Measurements from ENCODE around the gene ZNF516. TPM values are rescaled to one million over a fixed set of nuclear protein-coding genes. Genes with fewer than 3 reads are reported as not detected.

Gene ZNF516
- total RNA-seq, 5 donors from 2014 or later (not counting 1 experiment from before 2014, with no cell fraction given) = 22.0 to 31.8 (median 25.7) TPM

DNA sequence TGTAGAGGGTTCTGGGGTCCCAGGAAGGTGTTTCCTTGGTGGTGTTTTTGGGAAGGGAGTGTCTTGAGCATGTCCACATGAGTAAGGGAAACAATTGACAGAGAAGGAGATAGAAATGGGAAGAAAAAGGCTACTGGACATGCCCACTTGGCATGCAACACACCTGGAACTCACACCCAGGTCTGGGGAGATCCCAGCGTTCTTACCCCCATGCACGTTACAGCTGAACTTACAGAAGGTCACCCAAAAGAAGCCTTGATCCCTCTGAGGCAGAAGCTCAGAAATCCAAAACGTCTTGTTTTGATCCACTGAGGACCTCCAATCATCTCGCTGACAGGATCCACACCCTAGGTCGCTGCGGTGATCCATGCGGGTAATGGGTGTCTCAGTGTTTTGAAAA is 142.0 kb downstream of the ZNF516 start:
- Histone ChIP-seq H3K36me3 (ENCODE audit: control insufficient read depth in 2 of 2, extremely low read depth in 1 of 2, insufficient read depth in 1 of 2, low read length in 1 of 2) (no peaks in the 10 kb centered on the region), H3K27me3 (replicated peaks in 1 of 2; ENCODE audit: control insufficient read depth in 2 of 2, extremely low read depth in 1 of 2, insufficient read depth in 2 of 2, low read length in 1 of 2) (peaks cover 0 to 14% of the 10 kb centered on the region in 2 experiments), H3K27ac (ENCODE audit: low read length) (no peak overlapping the region), H3K9me3 (peaks cover 3% of the 10 kb centered on the region), H3K4me1 (ENCODE audit: control insufficient read depth in 1 of 2, extremely low read depth in 1 of 2, insufficient read depth in 2 of 2, low read length in 2 of 2) (peaks cover 0 to 11% of the 10 kb centered on the region in 2 experiments), H3K4me3 (ENCODE audit: control insufficient read depth in 1 of 2, extremely low read depth in 1 of 2, low read length in 1 of 2) (no peak overlapping the region)
- peaks cover 5% of the 10 kb centered on the region for H3K36me3 Mint-ChIP-seq
- H3K9me3 Mint-ChIP-seq = no peaks in the 10 kb centered on the region
- WGBS (ENCODE audit: insufficient coverage) = 90% methylated on average over 4 of the region's 7 CpGs
- ChIA-PET CTCF (no interaction called here), POLR2A (no interaction called here)
- ATAC-seq (replicated peaks in 1 of 4) = no peak
- no peak overlapping the region for H3K27ac Mint-ChIP-seq
- H3K4me3 Mint-ChIP-seq = no peak overlapping the region
- H3K4me1 Mint-ChIP-seq = peaks cover 4 to 9% (median 8%) of the 10 kb centered on the region in 3 donors
- DNase-seq = no peak
- H3K27me3 Mint-ChIP-seq = peaks cover 2 to 8% of the 10 kb centered on the region in 2 donors

- Histone ChIP-seq H3K4me3 (ENCODE audit: control insufficient read depth in 1 of 2, extremely low read depth in 1 of 2, low read length in 1 of 2) (no peak overlapping the region), H3K9me3 (peaks cover 3% of the 10 kb centered on the region), H3K27ac (ENCODE audit: low read length) (no peak overlapping the region), H3K4me1 (ENCODE audit: control insufficient read depth in 1 of 2, extremely low read depth in 1 of 2, insufficient read depth in 2 of 2, low read length in 2 of 2) (peaks cover 0 to 11% of the 10 kb centered on the region in 2 experiments), H3K36me3 (ENCODE audit: control insufficient read depth in 2 of 2, extremely low read depth in 1 of 2, insufficient read depth in 1 of 2, low read length in 1 of 2) (no peaks in the 10 kb centered on the region), H3K27me3 (replicated peaks in 1 of 2; ENCODE audit: control insufficient read depth in 2 of 2, extremely low read depth in 1 of 2, insufficient read depth in 2 of 2, low read length in 1 of 2) (peaks cover 0 to 23% of the 10 kb centered on the region in 2 experiments)
- ATAC-seq (replicated peaks in 1 of 4) (no peak), DNase-seq (no peak)
- H3K4me1 Mint-ChIP-seq = peaks cover 4 to 9% (median 8%) of the 10 kb centered on the region in 3 donors
- no peaks in the 10 kb centered on the region for H3K9me3 Mint-ChIP-seq
- H3K27me3 Mint-ChIP-seq = peaks cover 2 to 8% of the 10 kb centered on the region in 2 donors
- POLR2A ChIA-PET = no interaction called here
- H3K36me3 Mint-ChIP-seq = peaks cover 5% of the 10 kb centered on the region
- CTCF ChIA-PET = no interaction called here
- no peak overlapping the region for H3K27ac Mint-ChIP-seq
- 83% methylated on average over 24 of the region's 24 CpGs for WGBS (ENCODE audit: insufficient coverage)
- H3K4me3 Mint-ChIP-seq = no peak overlapping the region
Observed at GRCh38 chr18:76351961-76352581, 143.0 kb downstream of the ZNF516 start.

DNA sequence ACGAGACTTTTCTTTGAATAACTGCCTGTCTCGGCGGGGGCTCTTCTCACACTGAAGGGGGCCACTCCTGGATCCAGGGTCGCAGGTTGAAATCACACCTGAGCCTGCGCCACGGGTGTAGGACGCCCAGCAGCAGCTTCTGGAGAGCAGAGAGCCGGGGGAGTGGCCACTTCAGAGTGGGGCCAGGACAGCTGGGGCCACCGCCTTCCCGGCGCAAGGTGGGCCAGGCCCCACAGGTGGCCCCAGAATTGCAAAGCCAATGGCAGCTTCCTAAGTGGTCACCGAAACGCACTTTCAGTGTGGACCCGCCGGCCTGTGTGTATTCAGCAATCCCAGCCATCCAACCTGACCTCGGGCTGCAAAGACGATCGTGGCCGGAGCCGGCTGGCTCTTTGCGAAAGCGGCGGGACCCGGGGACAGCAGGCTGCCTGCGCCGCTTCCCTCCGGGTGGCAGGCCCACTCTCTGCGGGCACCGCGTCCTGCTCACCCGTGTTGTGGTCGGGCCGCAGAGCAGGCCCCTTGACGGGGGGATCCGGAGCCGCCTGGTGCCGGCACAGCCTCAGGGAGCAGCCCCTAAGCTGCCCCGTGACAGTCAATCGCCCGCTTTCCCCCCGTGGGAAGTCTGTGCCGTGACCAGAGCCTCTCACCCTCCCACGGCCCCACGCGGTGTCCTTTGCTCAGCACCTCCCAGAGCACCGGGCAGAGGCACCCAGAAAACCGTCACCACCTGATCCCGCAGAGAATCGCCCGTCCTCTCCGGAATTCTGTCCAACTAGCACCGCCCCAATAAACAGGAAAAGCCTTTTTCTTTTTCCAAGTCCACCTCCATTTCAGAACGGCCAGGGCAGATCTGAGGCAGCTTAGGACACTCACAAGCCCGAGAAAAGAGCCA is 144.7 kb downstream of the ZNF516 start:
- ChIA-PET POLR2A (no interaction called here), CTCF (interaction anchor here in 1 of 2 donors (1.0 kb wide), 1 partner anchor 13 kb away, joined by 3 read pairs; no protein-coding TSS in a partner anchor)
- H3K27ac ChIP-seq (ENCODE audit: low read length) = no peak overlapping the region
- DNase-seq (no peak), ATAC-seq (replicated peaks in 1 of 4) (no peak)
- H3K9me3 Mint-ChIP-seq = no peaks in the 10 kb centered on the region
- H3K9me3 ChIP-seq = peaks cover 3% of the 10 kb centered on the region
- H3K4me3 Mint-ChIP-seq = no peak overlapping the region
- 88% methylated on average over 54 of the region's 54 CpGs for WGBS (ENCODE audit: insufficient coverage)
- H3K36me3 ChIP-seq (ENCODE audit: control insufficient read depth in 2 of 2, extremely low read depth in 1 of 2, insufficient read depth in 1 of 2, low read length in 1 of 2) = no peaks in the 10 kb centered on the region
- H3K27ac Mint-ChIP-seq = no peak overlapping the region
- H3K27me3 ChIP-seq (replicated peaks in 1 of 2; ENCODE audit: control insufficient read depth in 2 of 2, extremely low read depth in 1 of 2, insufficient read depth in 2 of 2, low read length in 1 of 2) = peaks cover 0 to 27% of the 10 kb centered on the region in 2 experiments
- peaks cover 0 to 11% of the 10 kb centered on the region in 2 experiments for H3K4me1 ChIP-seq (ENCODE audit: control insufficient read depth in 1 of 2, extremely low read depth in 1 of 2, insufficient read depth in 2 of 2, low read length in 2 of 2)
- H3K27me3 Mint-ChIP-seq = peaks cover 2 to 8% of the 10 kb centered on the region in 2 donors
- peaks cover 3% of the 10 kb centered on the region for H3K36me3 Mint-ChIP-seq
- H3K4me3 ChIP-seq (ENCODE audit: control insufficient read depth in 1 of 2, extremely low read depth in 1 of 2, low read length in 1 of 2) = no peak overlapping the region
- peaks cover 4 to 9% (median 8%) of the 10 kb centered on the region in 3 donors for H3K4me1 Mint-ChIP-seq

GRCh38 chr18:76349067-76349715 is 145.9 kb downstream of the ZNF516 start:
- no peak overlapping the region for H3K4me3 ChIP-seq (ENCODE audit: control insufficient read depth in 1 of 2, extremely low read depth in 1 of 2, low read length in 1 of 2)
- peaks cover 0 to 11% of the 10 kb centered on the region in 2 experiments for H3K4me1 ChIP-seq (ENCODE audit: control insufficient read depth in 1 of 2, extremely low read depth in 1 of 2, insufficient read depth in 2 of 2, low read length in 2 of 2)
- no peaks in the 10 kb centered on the region for H3K36me3 ChIP-seq (ENCODE audit: control insufficient read depth in 2 of 2, extremely low read depth in 1 of 2, insufficient read depth in 1 of 2, low read length in 1 of 2)
- Mint-ChIP-seq H3K27me3 (peaks cover 2 to 8% of the 10 kb centered on the region in 2 donors), H3K27ac (no peak overlapping the region), H3K36me3 (peaks cover 3% of the 10 kb centered on the region), H3K4me1 (peaks cover 4 to 9% (median 8%) of the 10 kb centered on the region in 3 donors), H3K9me3 (no peaks in the 10 kb centered on the region), H3K4me3 (peak overlapping the region in 1 of 3 donors; percentile 46)
- H3K27me3 ChIP-seq (replicated peaks in 1 of 2; ENCODE audit: control insufficient read depth in 2 of 2, extremely low read depth in 1 of 2, insufficient read depth in 2 of 2, low read length in 1 of 2) = peaks cover 0 to 27% of the 10 kb centered on the region in 2 experiments
- peak in 3 of 4 experiments; percentile 39 to 56 (median 50) for ATAC-seq (replicated peaks in 1 of 4)
- ChIA-PET CTCF (interaction anchor here in 1 of 2 donors (0.7 kb wide), 1 partner anchor 46 kb away, joined by 4 read pairs; no protein-coding TSS in a partner anchor), POLR2A (no interaction called here)
- WGBS (ENCODE audit: insufficient coverage) = 38% methylated on average over 29 of the region's 29 CpGs
- DNase-seq = peak; percentile 7 to 72 (median 48)
- no peak overlapping the region for H3K27ac ChIP-seq (ENCODE audit: low read length)
- peaks cover 3% of the 10 kb centered on the region for H3K9me3 ChIP-seq

- Mint-ChIP-seq H3K9me3 (no peaks in the 10 kb centered on the region), H3K27me3 (peaks cover 2 to 8% of the 10 kb centered on the region in 2 donors), H3K36me3 (peaks cover under 1% of the 10 kb centered on the region), H3K27ac (no peak overlapping the region), H3K4me1 (peaks cover 4 to 9% (median 8%) of the 10 kb centered on the region in 3 donors), H3K4me3 (peak overlapping the region in 1 of 3 donors; percentile 46)
- H3K9me3 ChIP-seq = no peaks in the 10 kb centered on the region
- no peak for ATAC-seq (replicated peaks in 1 of 4)
- DNase-seq = no peak
- ChIA-PET CTCF (no interaction called here), POLR2A (no interaction called here)
- peaks cover 0 to 11% of the 10 kb centered on the region in 2 experiments for H3K4me1 ChIP-seq (ENCODE audit: control insufficient read depth in 1 of 2, extremely low read depth in 1 of 2, insufficient read depth in 2 of 2, low read length in 2 of 2)
- no peaks in the 10 kb centered on the region for H3K36me3 ChIP-seq (ENCODE audit: control insufficient read depth in 2 of 2, extremely low read depth in 1 of 2, insufficient read depth in 1 of 2, low read length in 1 of 2)
- WGBS (ENCODE audit: insufficient coverage) = 89% methylated on average over 27 of the region's 27 CpGs
- peaks cover 0 to 27% of the 10 kb centered on the region in 2 experiments for H3K27me3 ChIP-seq (replicated peaks in 1 of 2; ENCODE audit: control insufficient read depth in 2 of 2, extremely low read depth in 1 of 2, insufficient read depth in 2 of 2, low read length in 1 of 2)
- no peak overlapping the region for H3K27ac ChIP-seq (ENCODE audit: low read length)
- no peak overlapping the region for H3K4me3 ChIP-seq (ENCODE audit: control insufficient read depth in 1 of 2, extremely low read depth in 1 of 2, low read length in 1 of 2)
Observed at GRCh38 chr18:76348267-76349066, 146.6 kb downstream of the ZNF516 start.

All from T-cell (primary cell).